H9 (cell line): ENCODE results near the gene RASSF3. TPM values are rescaled to one million over a fixed set of nuclear protein-coding genes. Genes with fewer than 3 reads are reported as not detected.

Source experiments
- DNase-seq: peaks from one replicate; pipeline ENCODE4 v3.0.0-alpha.2; 2017
- H2AFZ ChIP-seq: one replicate; pipeline ENCODE4 v1.6.1; 2013; ENCODE audit warnings: mild to moderate bottlenecking, low read length, control low read depth, moderate library complexity
- H2AK5ac ChIP-seq: 2 replicates; pipeline ENCODE4 v1.6.1; 2013; ENCODE audit warnings: low read length, control low read depth, mixed read lengths; ENCODE audit not compliant: insufficient read length
- H2BK120ac ChIP-seq: one replicate; pipeline ENCODE4 v1.6.1; 2013; ENCODE audit warnings: low read depth, mild to moderate bottlenecking, low read length, control low read depth, inconsistent platforms; ENCODE audit not compliant: poor library complexity, severe bottlenecking
- H2BK12ac ChIP-seq: 2 replicates; pipeline ENCODE4 v1.6.1; 2013; ENCODE audit warnings: low read length, control low read depth, mixed read lengths, low read depth; ENCODE audit not compliant: insufficient read length
- H2BK15ac ChIP-seq: 2 replicates; pipeline ENCODE4 v1.6.1; 2013; ENCODE audit warnings: low read depth, low read length, control low read depth
- H2BK20ac ChIP-seq: one replicate; pipeline ENCODE4 v1.6.1; 2013; ENCODE audit warnings: low read depth, mild to moderate bottlenecking, low read length, control low read depth, inconsistent platforms; ENCODE audit not compliant: poor library complexity, severe bottlenecking
- H2BK5ac ChIP-seq: 2 replicates; pipeline ENCODE4 v1.6.1; 2013; ENCODE audit warnings: low read length, control low read depth, mixed read lengths; ENCODE audit not compliant: insufficient read length
- H3K14ac ChIP-seq: 2 replicates; pipeline ENCODE4 v1.6.1; 2013; ENCODE audit warnings: low read length, control low read depth; ENCODE audit not compliant: insufficient read depth
- H3K18ac ChIP-seq: 2 replicates; pipeline ENCODE4 v1.6.1; 2013; ENCODE audit warnings: low read depth, mild to moderate bottlenecking, mixed read lengths, low read length, control low read depth; ENCODE audit not compliant: insufficient read length
- H3K23ac ChIP-seq: 2 replicates; pipeline ENCODE4 v1.6.1; 2013; ENCODE audit warnings: low read length, control low read depth, mixed read lengths, low read depth; ENCODE audit not compliant: insufficient read length
- H3K23me2 ChIP-seq: 2 replicates; pipeline ENCODE4 v1.6.1; 2013; ENCODE audit warnings: low read depth, mild to moderate bottlenecking, mixed read lengths, low read length, control low read depth; ENCODE audit not compliant: insufficient read length, poor library complexity, severe bottlenecking
- H3K27ac ChIP-seq: 2 replicates; pipeline ENCODE4 v1.5.1; 2013; ENCODE audit warnings: low read length, control low read depth, mixed read lengths, low read depth; ENCODE audit not compliant: insufficient read length
- H3K27me3 ChIP-seq: 2 replicates; pipeline ENCODE4 v1.6.1; 2013; ENCODE audit warnings: low read length, control low read depth, inconsistent platforms; ENCODE audit not compliant: insufficient read depth
- H3K4ac ChIP-seq: 2 replicates; pipeline ENCODE4 v1.6.1; 2013; ENCODE audit warnings: low read depth, mild to moderate bottlenecking, control low read depth, inconsistent platforms, low read length, moderate library complexity
- H3K4me1 ChIP-seq: 2 replicates; pipeline ENCODE4 v1.6.1; 2013; ENCODE audit warnings: low read length, control low read depth, inconsistent platforms; ENCODE audit not compliant: insufficient read depth
- H3K4me2 ChIP-seq: 2 replicates; pipeline ENCODE4 v1.6.1; 2013; ENCODE audit warnings: low read length, control low read depth, mixed read lengths; ENCODE audit not compliant: insufficient read length, insufficient read depth
- H3K56ac ChIP-seq: 2 replicates; pipeline ENCODE4 v1.6.1; 2013; ENCODE audit warnings: low read depth, mild to moderate bottlenecking, mixed read lengths, low read length, control low read depth; ENCODE audit not compliant: insufficient read length
- H3K79me1 ChIP-seq: 2 replicates; pipeline ENCODE4 v1.6.1; 2013; ENCODE audit warnings: low read depth, mild to moderate bottlenecking, moderate library complexity, low read length, control low read depth, inconsistent platforms; ENCODE audit not compliant: insufficient read depth, poor library complexity, severe bottlenecking
- H3K79me2 ChIP-seq: 2 replicates; pipeline ENCODE4 v1.6.1; 2013; ENCODE audit warnings: low read length, control low read depth, inconsistent platforms; ENCODE audit not compliant: insufficient read depth
- H3K9ac ChIP-seq: 2 replicates; pipeline ENCODE4 v1.6.1; 2013; ENCODE audit warnings: low read length, control low read depth, mixed read lengths; ENCODE audit not compliant: insufficient read length; ENCODE audit errors: extremely low read depth
- H3K9me3 ChIP-seq: one replicate; pipeline ENCODE4 v1.6.1; 2013; ENCODE audit warnings: low read depth, low read length, inconsistent platforms; ENCODE audit not compliant: control insufficient read depth
- H3T11ph ChIP-seq: one replicate; pipeline ENCODE4 v1.6.1; 2013; ENCODE audit warnings: mild to moderate bottlenecking, low read length, control low read depth, inconsistent platforms
- H4K20me1 ChIP-seq: one replicate; pipeline ENCODE4 v1.6.1; 2013; ENCODE audit not compliant: control insufficient read depth, insufficient read length, insufficient read depth
- H4K5ac ChIP-seq: 2 replicates; pipeline ENCODE4 v1.6.1; 2013; ENCODE audit warnings: low read depth, mild to moderate bottlenecking, mixed read lengths, low read length, control low read depth; ENCODE audit not compliant: insufficient read length
- H4K8ac ChIP-seq: replicated peaks from 2 replicates; pipeline ENCODE4 v1.6.1; 2013; ENCODE audit warnings: low read length, control low read depth, mixed read lengths, low read depth; ENCODE audit not compliant: insufficient read length
- H4K91ac ChIP-seq: 2 replicates; pipeline ENCODE4 v1.6.1; 2013; ENCODE audit warnings: low read depth, mild to moderate bottlenecking, moderate library complexity, mixed read lengths, low read length, control low read depth; ENCODE audit not compliant: insufficient read length
- H3K27ac Mint-ChIP-seq, 3 experiments: 2 replicates in 2 of 3; 3 replicates in 1 of 3; pipeline ENCODE4 v1.8.0; 2020 to 2021; ENCODE audit warnings: mixed read lengths in 3 of 3, mild to moderate bottlenecking in 1 of 3, moderate library complexity in 1 of 3
- H3K27me3 Mint-ChIP-seq: 2 replicates; pipeline ENCODE4 v1.8.0; 2021; ENCODE audit warnings: low read depth, mild to moderate bottlenecking, moderate library complexity, mixed read lengths
- H3K36me3 Mint-ChIP-seq, 3 experiments: 2 replicates in 2 of 3; 3 replicates in 1 of 3; pipeline ENCODE4 v1.8.0; 2020 to 2021; ENCODE audit warnings: low read depth in 3 of 3, mixed read lengths in 3 of 3; ENCODE audit not compliant: insufficient read depth in 1 of 3
- H3K4me1 Mint-ChIP-seq, 2 experiments: 2 replicates each; pipeline ENCODE4 v1.8.0; 2020; ENCODE audit warnings: mixed read lengths in 2 of 2
- H3K4me3 Mint-ChIP-seq, 2 experiments: 2 replicates in 1 of 2; 3 replicates in 1 of 2; pipeline ENCODE4 v1.8.0; 2020 to 2021; ENCODE audit warnings: mild to moderate bottlenecking in 2 of 2, mixed read lengths in 2 of 2, moderate library complexity in 1 of 2
- H3K9me3 Mint-ChIP-seq, 2 experiments: 2 replicates in 1 of 2; 3 replicates in 1 of 2; pipeline ENCODE4 v1.8.0; 2020; ENCODE audit warnings: mild to moderate bottlenecking in 2 of 2, mixed read lengths in 2 of 2, moderate library complexity in 1 of 2
- CTCF ChIP-seq: fragments of 200-600 bp; sonication (generic); conservative IDR thresholded peaks from 3 replicates; pipeline ENCODE4 v1.8.0; 2021; ENCODE audit warnings: antibody characterized with exemption, mild to moderate bottlenecking
- WGBS: extraction: QIAGEN DNeasy Blood & Tissue Kit; methylation state at CpG from one replicate; pipeline ENCODE4 v1.1.7; 2013; ENCODE audit warnings: missing lambda C conversion rate, low lambda C conversion rate, mixed read lengths; ENCODE audit not compliant: insufficient read length; ENCODE audit errors: extremely low coverage; 5-methylcytosine and 5-hydroxymethylcytosine counted together
- total RNA-seq: library from RNA; stranded (reverse); gene quantifications from 2 replicates; pipeline ENCODE4 v1.2.1, GENCODE V29; 2021

RASSF3 gene
- total RNA-seq, 1 experiment from 2014 or later = 45.1 TPM

DNA sequence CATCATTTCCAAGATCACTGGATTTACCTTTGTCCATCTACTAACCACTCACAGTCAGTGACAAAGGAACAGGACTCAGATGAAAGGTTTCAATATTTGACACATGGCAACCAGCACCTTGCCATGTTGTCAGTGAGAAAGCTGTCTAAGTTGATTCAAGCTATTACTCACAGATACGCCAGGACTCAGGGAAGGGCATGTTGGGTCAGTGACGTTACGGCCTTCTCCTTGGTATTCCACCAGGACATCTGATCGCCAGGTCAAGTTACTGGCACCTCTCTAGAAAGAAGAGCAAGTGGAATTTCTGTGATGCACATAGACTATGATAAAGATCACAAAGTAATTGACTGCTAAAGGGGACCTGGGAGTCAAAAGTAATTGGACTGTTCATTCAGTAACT, 112.5 kb downstream of the RASSF3 start:
- Histone ChIP-seq H4K91ac (no peak overlapping the region), H3K23ac (no peak overlapping the region), H2AFZ (no peak overlapping the region), H3K18ac (no peak overlapping the region), H2BK120ac (no peak overlapping the region), H3K27me3 (no peaks in the 10 kb centered on the region), H3T11ph (no peak overlapping the region), H4K5ac (no peak overlapping the region), H3K23me2 (no peaks in the 10 kb centered on the region), H4K20me1 (no peaks in the 10 kb centered on the region), H3K4me1 (no peaks in the 10 kb centered on the region), H2BK15ac (no peak overlapping the region), H3K9me3 (no peaks in the 10 kb centered on the region), H3K79me1 (no peaks in the 10 kb centered on the region), H3K27ac (no peak overlapping the region), H2BK20ac (no peak overlapping the region), H2BK5ac (no peak overlapping the region), H3K4ac (no peak overlapping the region), H3K79me2 (no peaks in the 10 kb centered on the region), H3K56ac (no peak overlapping the region), H2AK5ac (no peak overlapping the region), H3K14ac (no peak overlapping the region), H3K9ac (no peak overlapping the region), H2BK12ac (no peak overlapping the region), H3K4me2 (no peak overlapping the region), H4K8ac (no peak overlapping the region)
- no peaks in the 10 kb centered on the region for H3K27me3 Mint-ChIP-seq
- no CpG with 5 or more reads among the region's 4 CpGs for WGBS
- peaks cover 2 to 44% (median 21%) of the 10 kb centered on the region in 3 experiments; a peak in 6 of 7 replicates for H3K36me3 Mint-ChIP-seq
- H3K9me3 Mint-ChIP-seq = no peaks in the 10 kb centered on the region
- no peak overlapping the region for H3K27ac Mint-ChIP-seq
- no peak overlapping the region for H3K4me3 Mint-ChIP-seq
- no peaks in the 10 kb centered on the region for H3K4me1 Mint-ChIP-seq
- no peak for TF ChIP-seq CTCF
- DNase-seq = no peak
